Heart left ventricle (tissue), 16 donors: Measurements from ENCODE around the gene BEND6. TPM values are rescaled to one million over a fixed set of nuclear protein-coding genes. Genes with fewer than 3 reads are reported as not detected.

Experiments
- ATAC-seq, 4 donors: fragments of 200-7000 bp; cut with Tn5 transposase; one replicate each; pipeline ENCODE4 v1.9.1; 2020 to 2022; ENCODE audit warnings: moderate library complexity in 4 of 4, mild to moderate bottlenecking in 3 of 4, moderate number of reproducible peaks in 1 of 4
- DNase-seq, 5 donors: peaks; one replicate each; pipeline ENCODE4 v3.0.0-alpha.2; 2020
- H3K27ac ChIP-seq, 12 donors: fragments of 200-600 bp; sonication (generic) in 4 of 12; one replicate each; pipeline versions ENCODE4 v1.5.0 to v1.8.0; 2016 to 2022; ENCODE audit warnings: mild to moderate bottlenecking in 2 of 12
- H3K27me3 ChIP-seq, 9 donors: fragments of 200-600 bp; sonication (generic) in 2 of 9; one replicate each; pipeline versions ENCODE4 v1.5.1 to v1.8.0; 2016 to 2022; ENCODE audit warnings: mild to moderate bottlenecking in 3 of 9
- H3K36me3 ChIP-seq, 9 donors: fragments of 200-600 bp; sonication (generic) in 2 of 9; one replicate each; pipeline versions ENCODE4 v1.5.0 to v1.8.0; 2018 to 2022; ENCODE audit warnings: mild to moderate bottlenecking in 2 of 9
- H3K4me1 ChIP-seq, 12 donors: fragments of 200-600 bp; sonication (generic) in 4 of 12; one replicate each; pipeline versions ENCODE4 v1.5.0 to v1.8.0; 2016 to 2022; ENCODE audit warnings: mild to moderate bottlenecking in 3 of 12
- H3K4me3 ChIP-seq, 12 donors: fragments of 200-600 bp; sonication (generic) in 4 of 12; one replicate each; pipeline versions ENCODE4 v1.5.0 to v1.8.0; 2017 to 2022; ENCODE audit warnings: mild to moderate bottlenecking in 9 of 12, moderate library complexity in 4 of 12
- H3K9me3 ChIP-seq, 12 donors: fragments of 200-600 bp; sonication (generic) in 4 of 12; one replicate each; pipeline versions ENCODE4 v1.5.0 to v1.8.0; 2016 to 2022; ENCODE audit warnings: mild to moderate bottlenecking in 1 of 12
- CTCF ChIP-seq, 12 donors: fragments of 200-600 bp; sonication (generic) in 4 of 12; IDR thresholded peaks; one replicate each; pipeline versions ENCODE4 v1.5.0 to v1.8.0; 2018 to 2022; ENCODE audit warnings: antibody characterized with exemption in 12 of 12, mild to moderate bottlenecking in 5 of 12
- POLR2A ChIP-seq, 2 donors: fragments of 450-650 bp; IDR thresholded peaks; one replicate each; pipeline ENCODE4 v1.6.1; 2017; ENCODE audit warnings: antibody characterized with exemption in 2 of 2, mild to moderate bottlenecking in 2 of 2, moderate library complexity in 2 of 2
- WGBS, 4 donors: extraction: QIAGEN DNeasy Blood & Tissue Kit in 2 of 4; methylation state at CpG; one replicate each; pipeline versions ENCODE4 v1.1.5 to v1.1.7; 2013 to 2018; 5-methylcytosine and 5-hydroxymethylcytosine counted together
- intact Hi-C, 10 donors: fragments of 100-400 bp; cut with DNase I; formaldehyde crosslinking; loops; one replicate each; pipeline versions ENCODE4 v1.11.1 to v1.14.2; 2022
- polyA plus RNA-seq, 2 donors: library from polyadenylated mRNA; stranded (reverse); fragments of 200-250 nt; gene quantifications; one replicate each; pipeline ENCODE4 v1.2.3, GENCODE V29; 2013
- total RNA-seq, 9 donors: library from RNA; depleted of rRNA in 2 of 9; stranded (reverse); fragments of >200 nt in 2 of 9; fragmentation: NEBNext Ultra II Directional in 3 of 9; extraction: Animal tissue kit (Norgen Biotek cat#: 25700) in 3 of 9; gene quantifications; one replicate each; pipeline versions ENCODE4 v1.1.0 to v1.2.4, GENCODE V29; 2016 to 2023
- donor health status: ischemic (EF 13 %, LVEDD 7.1; RV severe dilation, severe dysfunction).
- donor health status: healthy with polysubstance abuse.
- donor health status: DM: no; HTN: yes; CAD: no.
- donor health status: DM: no; HTN: no; CAD: no.
- donor health status: ischemic (EF 25% LVEDD 6.9; RV normal size, moderate dysfunction).
- donor health status: ischemic (EF 25% LVEDD 5.7; RV mildly dilated, moderate dysfunction).
- donor health status: healthy.
- donor health status: DM: yes; HTN: yes; CAD: no.
- donor health status: ischemic (EF 35%, LVEDD 5.7; RV mildly dilated, moderate dysfunction).
- donor health status: nonischemic (EF 11% LVEDD 7.7; RV severe dilation, severe dysfunction).
- donor health status: DM: yes; HTN: yes; CAD: no.
- donor health status: PGD.
- donor health status: ischemic (EF 29% LVEDD 5.4; RV normal size, mild dysfunction).
- donor health status: nonischemic (EF 23%, LVEDD 6.1; RV moderate dilation, normal function).

BEND6 gene
- total and polyA plus RNA-seq, 11 donors = 0.14 to 2.2 (median 0.41) TPM; not detected in 1

DNA sequence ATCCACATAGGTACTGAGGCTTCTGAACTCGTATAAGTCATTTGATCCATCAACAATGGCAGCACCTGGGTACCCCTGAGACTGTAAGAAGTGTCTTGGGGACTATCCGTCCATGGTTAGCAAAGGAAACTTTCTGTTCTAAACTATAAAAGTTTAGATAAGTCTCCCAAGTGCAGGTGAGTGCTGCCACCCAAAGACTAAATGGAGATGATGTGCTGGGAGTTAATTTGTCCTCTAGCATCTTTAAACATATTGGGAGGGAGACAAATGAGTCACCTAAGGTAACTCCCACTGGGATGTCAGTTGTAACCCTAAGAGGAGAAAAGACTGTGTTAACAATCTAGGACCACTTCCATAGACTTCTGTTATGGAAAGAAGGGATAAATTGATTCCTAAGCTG is 6.2 kb downstream of the BEND6 start:
- Histone ChIP-seq H3K4me3 (no peak overlapping the region), H3K9me3 (no peaks in the 10 kb centered on the region), H3K27ac (no peak overlapping the region), H3K36me3 (no peaks in the 10 kb centered on the region), H3K4me1 (no peaks in the 10 kb centered on the region), H3K27me3 (peaks cover 0 to 8% (median 0%) of the 10 kb centered on the region in 9 donors)
- no peak for ATAC-seq
- no peak for DNase-seq
- intact Hi-C loops = no loop called here
- TF ChIP-seq POLR2A (IDR thresholded peaks at IDR 0.05) = no peak
- TF ChIP-seq CTCF (IDR thresholded peaks at IDR 0.05) = no peak
- WGBS, 4 donors = 48 to 68% (median 54%) methylated on average over 2 of the region's 2 CpGs

GRCh38 chr6:56962441-56962840 is 7.5 kb downstream of the BEND6 start:
- Histone ChIP-seq H3K27me3 (peaks cover 0 to 5% (median 0%) of the 10 kb centered on the region in 9 donors), H3K27ac (no peak overlapping the region), H3K36me3 (no peaks in the 10 kb centered on the region), H3K9me3 (no peaks in the 10 kb centered on the region), H3K4me3 (no peak overlapping the region), H3K4me1 (no peaks in the 10 kb centered on the region)
- ATAC-seq (no peak), DNase-seq (no peak)
- no peak for TF ChIP-seq POLR2A (IDR thresholded peaks at IDR 0.05)
- TF ChIP-seq CTCF (IDR thresholded peaks at IDR 0.05) = no peak
- intact Hi-C loops = no loop called here
- WGBS, 4 donors = 87 to 88% (median 87%) methylated on average over 2 of the region's 2 CpGs

GRCh38 chr6:56963043-56963442 is 8.1 kb downstream of the BEND6 start:
- no peak for TF ChIP-seq POLR2A (IDR thresholded peaks at IDR 0.05)
- TF ChIP-seq CTCF (IDR thresholded peaks at IDR 0.05) = no peak
- WGBS, 4 donors = 70 to 77% (median 72%) methylated on average over 3 of the region's 3 CpGs

GRCh38 chr6:56963793-56964192 is 8.9 kb downstream of the BEND6 start:
- Histone ChIP-seq H3K4me1 (no peaks in the 10 kb centered on the region), H3K36me3 (no peaks in the 10 kb centered on the region), H3K9me3 (no peaks in the 10 kb centered on the region), H3K27ac (no peak overlapping the region), H3K4me3 (no peak overlapping the region), H3K27me3 (no peaks in the 10 kb centered on the region)
- WGBS, 4 donors = 62 to 93% (median 65%) methylated on average over 1 of the region's 1 CpG
- no peak for ATAC-seq
- TF ChIP-seq CTCF (IDR thresholded peaks at IDR 0.05) = no peak
- TF ChIP-seq POLR2A (IDR thresholded peaks at IDR 0.05) = no peak
- DNase-seq = no peak
- intact Hi-C loops = no loop called here

More at GRCh38 chr6:56963043-56963442, 8.1 kb downstream of the BEND6 start:
- Histone ChIP-seq H3K27ac (no peak overlapping the region), H3K4me3 (no peak overlapping the region), H3K27me3 (no peaks in the 10 kb centered on the region), H3K36me3 (no peaks in the 10 kb centered on the region), H3K9me3 (no peaks in the 10 kb centered on the region), H3K4me1 (no peaks in the 10 kb centered on the region)
- intact Hi-C loops = no loop called here
- DNase-seq (no peak), ATAC-seq (no peak)
